Nephron progenitor cell (in vitro differentiated cells): ENCODE results near the gene AVPR1A.
"Not testable (repeated sequence)": the region's sequence is repeated elsewhere in the genome, so short reads cannot be mapped to it uniquely, and the experiment has no call there.

Source experiments
- DNase-seq: peaks from one replicate; pipeline ENCODE4 v3.0.0; 2021
- H3K27ac Mint-ChIP-seq: 2 replicates; pipeline ENCODE4 v1.8.0; 2021; ENCODE audit warnings: mild to moderate bottlenecking, moderate library complexity, mixed read lengths
- H3K27me3 Mint-ChIP-seq: 2 replicates; pipeline ENCODE4 v1.8.0; 2021; ENCODE audit warnings: mild to moderate bottlenecking, low read depth, mixed read lengths; ENCODE audit not compliant: poor library complexity
- H3K36me3 Mint-ChIP-seq: 2 replicates; pipeline ENCODE4 v1.8.0; 2021; ENCODE audit warnings: low read depth, mixed read lengths
- H3K4me1 Mint-ChIP-seq: 2 replicates; pipeline ENCODE4 v1.8.0; 2021; ENCODE audit warnings: mixed read lengths
- H3K4me3 Mint-ChIP-seq: 2 replicates; pipeline ENCODE4 v1.8.0; 2021; ENCODE audit warnings: mild to moderate bottlenecking, moderate library complexity, mixed read lengths
- H3K9me3 Mint-ChIP-seq: 2 replicates; pipeline ENCODE4 v1.8.0; 2021; ENCODE audit warnings: mild to moderate bottlenecking, moderate library complexity, mixed read lengths
- TF ChIP-seq, protein P1 (sequence below): fragments of 200-600 bp; sonication (generic); IDR thresholded peaks from 2 replicates; pipeline ENCODE4 v1.5.0; 2021; ENCODE audit warnings: antibody characterized with exemption

The AVPR1A gene

DNA sequence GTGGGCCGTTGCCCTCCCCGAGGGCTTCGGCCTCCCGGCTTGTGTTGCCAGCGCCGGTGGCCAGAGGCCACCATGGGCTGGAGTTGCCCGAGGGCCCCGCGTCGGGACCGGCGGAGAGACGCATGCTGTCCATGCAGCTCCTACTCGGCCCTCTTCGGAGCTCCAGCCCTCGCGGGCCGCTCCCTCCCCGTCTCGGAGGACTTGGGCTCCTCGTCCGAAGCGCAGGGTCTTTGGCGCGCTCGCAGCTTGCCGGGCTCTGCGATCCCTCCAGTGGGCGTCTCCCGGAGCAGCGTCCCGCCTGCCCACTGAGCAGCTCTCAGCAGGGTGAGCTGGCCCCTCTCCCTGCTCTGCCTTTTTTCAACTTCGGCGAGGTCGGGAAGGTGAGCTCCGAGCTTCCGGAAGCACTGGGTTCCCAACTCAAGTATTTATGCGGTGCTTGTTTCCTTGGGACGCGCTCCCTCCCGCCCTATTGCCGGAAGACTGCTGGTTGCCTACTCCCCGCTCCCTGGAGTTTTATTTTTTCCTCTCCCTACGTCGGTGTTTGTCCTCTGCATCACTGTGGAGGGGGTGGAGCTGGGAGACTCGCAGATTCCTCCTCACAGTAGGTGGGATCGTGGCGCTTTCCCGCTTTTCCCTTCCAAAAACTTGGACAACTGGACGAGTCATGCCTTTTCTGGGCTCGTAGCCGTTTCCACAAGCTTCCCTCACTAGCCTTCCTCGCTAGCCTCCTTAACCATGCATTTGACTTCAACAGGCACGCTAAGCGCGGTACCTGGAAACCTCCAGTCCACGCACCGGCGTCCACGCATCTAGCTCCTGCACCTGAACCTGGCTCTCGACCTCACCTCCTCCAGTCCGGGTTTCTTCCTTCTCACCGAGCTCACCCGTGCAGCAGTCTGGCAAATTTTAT is at the start of gene AVPR1A:
Gene AVPR1A (minus strand): TSS at position 489 of the 910 bp plus-strand sequence. CDS start 365 bp downstream, at position 124.
- peaks cover 6% of the 10 kb centered on the region for H3K36me3 Mint-ChIP-seq
- TF ChIP-seq, protein P1, sequence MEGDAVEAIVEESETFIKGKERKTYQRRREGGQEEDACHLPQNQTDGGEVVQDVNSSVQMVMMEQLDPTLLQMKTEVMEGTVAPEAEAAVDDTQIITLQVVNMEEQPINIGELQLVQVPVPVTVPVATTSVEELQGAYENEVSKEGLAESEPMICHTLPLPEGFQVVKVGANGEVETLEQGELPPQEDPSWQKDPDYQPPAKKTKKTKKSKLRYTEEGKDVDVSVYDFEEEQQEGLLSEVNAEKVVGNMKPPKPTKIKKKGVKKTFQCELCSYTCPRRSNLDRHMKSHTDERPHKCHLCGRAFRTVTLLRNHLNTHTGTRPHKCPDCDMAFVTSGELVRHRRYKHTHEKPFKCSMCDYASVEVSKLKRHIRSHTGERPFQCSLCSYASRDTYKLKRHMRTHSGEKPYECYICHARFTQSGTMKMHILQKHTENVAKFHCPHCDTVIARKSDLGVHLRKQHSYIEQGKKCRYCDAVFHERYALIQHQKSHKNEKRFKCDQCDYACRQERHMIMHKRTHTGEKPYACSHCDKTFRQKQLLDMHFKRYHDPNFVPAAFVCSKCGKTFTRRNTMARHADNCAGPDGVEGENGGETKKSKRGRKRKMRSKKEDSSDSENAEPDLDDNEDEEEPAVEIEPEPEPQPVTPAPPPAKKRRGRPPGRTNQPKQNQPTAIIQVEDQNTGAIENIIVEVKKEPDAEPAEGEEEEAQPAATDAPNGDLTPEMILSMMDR = no peak
- DNase-seq = peak; percentile 68
- peak within 1 kb of the TSS; percentile 89 for H3K4me3 Mint-ChIP-seq
- peaks cover 14% of the 10 kb centered on the region for H3K9me3 Mint-ChIP-seq
- H3K27me3 Mint-ChIP-seq = peaks cover 70% of the 10 kb centered on the region
- no peak within 1 kb of the TSS for H3K27ac Mint-ChIP-seq
- H3K4me1 Mint-ChIP-seq = peaks cover 21% of the 10 kb centered on the region

DNA sequence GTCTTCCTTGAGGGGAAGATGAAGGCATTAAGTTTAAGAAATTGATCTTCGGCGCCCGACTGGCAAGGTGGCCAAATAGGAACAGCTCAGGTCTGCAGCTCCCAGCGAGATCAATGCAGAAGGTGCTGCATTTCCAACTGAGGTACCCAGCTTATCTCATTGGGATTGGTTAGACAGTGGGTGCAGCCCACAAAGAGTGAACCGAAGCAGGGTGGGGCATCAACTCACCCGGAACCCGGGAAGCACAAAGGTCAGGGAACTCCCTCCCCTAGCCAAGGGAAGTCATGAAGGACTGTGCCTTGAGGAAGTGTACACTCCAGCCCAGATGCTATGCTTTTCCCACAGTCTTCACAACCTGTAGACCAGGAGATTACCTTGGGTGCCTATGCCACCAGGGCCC is 45.2 kb upstream of the AVPR1A start:
- DNase-seq = no peak
- H3K27ac Mint-ChIP-seq = no peak overlapping the region
- H3K9me3 Mint-ChIP-seq = no peaks in the 10 kb centered on the region
- H3K4me3 Mint-ChIP-seq = no peak overlapping the region
- no peaks in the 10 kb centered on the region for H3K36me3 Mint-ChIP-seq
- H3K27me3 Mint-ChIP-seq = peaks cover 16% of the 10 kb centered on the region
- no peaks in the 10 kb centered on the region for H3K4me1 Mint-ChIP-seq
- TF ChIP-seq, protein P1 = no peak

DNA sequence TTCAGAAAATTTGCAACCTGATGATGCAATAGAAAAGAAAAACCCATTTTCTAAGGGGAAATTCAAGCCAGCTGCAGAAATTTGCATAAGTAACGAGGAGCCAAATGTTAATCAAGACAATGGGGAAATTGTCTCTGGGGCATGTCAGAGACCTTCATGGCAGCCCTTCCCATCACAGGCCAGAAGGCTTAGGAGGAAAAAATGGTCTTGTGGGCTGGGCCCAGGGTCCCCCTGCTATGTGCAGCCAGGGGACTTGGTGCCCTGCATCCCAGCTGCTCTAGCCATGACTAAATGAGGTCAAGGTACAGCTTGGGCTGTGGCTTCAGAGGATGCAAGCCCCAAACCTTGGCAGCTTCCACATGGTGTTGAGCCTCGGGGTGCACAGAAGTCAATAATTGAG is 28.2 kb upstream of the AVPR1A start:
- TF ChIP-seq, protein P1 = no peak
- H3K36me3 Mint-ChIP-seq = no peaks in the 10 kb centered on the region
- H3K27ac Mint-ChIP-seq = no peak overlapping the region
- no peaks in the 10 kb centered on the region for H3K27me3 Mint-ChIP-seq
- no peak overlapping the region for H3K4me3 Mint-ChIP-seq
- peaks cover 55% of the 10 kb centered on the region for H3K9me3 Mint-ChIP-seq
- DNase-seq = no peak
- H3K4me1 Mint-ChIP-seq = no peaks in the 10 kb centered on the region

DNA sequence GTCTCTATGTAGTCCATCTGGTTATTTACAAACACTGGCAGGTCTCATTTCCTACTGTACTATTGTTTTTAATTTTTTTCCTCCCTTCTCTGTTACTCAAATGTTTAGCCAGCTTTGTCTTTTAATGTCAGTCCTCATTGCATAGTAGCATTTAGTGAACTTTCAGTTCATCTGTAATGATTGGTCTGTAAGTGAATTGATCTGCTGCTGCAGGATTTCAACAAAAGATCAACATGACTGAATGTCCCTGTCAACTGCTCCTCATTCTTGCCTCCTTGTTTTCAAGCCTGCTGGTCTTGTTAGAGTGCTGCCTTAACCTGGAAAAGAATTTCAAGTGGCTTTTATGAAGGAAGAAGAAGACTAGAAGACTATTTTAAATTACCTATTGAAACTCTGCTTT is 19.3 kb upstream of the AVPR1A start:
- Mint-ChIP-seq H3K9me3 (peaks cover 14% of the 10 kb centered on the region), H3K36me3 (no peaks in the 10 kb centered on the region), H3K4me3 (no peak overlapping the region), H3K27ac (no peak overlapping the region), H3K4me1 (no peaks in the 10 kb centered on the region), H3K27me3 (peaks cover 2% of the 10 kb centered on the region)
- TF ChIP-seq, protein P1 = no peak
- DNase-seq = no peak

DNA sequence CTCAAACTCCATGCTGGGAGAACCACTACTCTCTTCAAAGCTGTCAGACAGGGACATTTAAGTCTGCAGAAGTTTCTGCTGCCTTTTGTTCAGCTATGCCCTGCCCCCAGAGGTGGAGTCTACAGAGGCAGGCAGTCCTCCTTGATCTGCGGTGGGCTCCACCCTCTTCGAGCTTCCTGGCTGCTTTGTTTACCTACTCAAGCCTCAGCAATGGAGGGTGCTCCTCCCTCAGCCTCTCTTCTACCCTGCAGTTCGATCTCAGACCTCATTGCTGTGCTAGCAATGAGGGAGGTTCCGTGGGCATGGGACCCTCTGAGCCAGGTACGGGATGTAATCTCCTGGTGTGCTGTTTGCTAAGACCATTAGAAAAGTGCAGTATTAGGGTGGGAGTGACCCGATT is 16.7 kb upstream of the AVPR1A start:
- not testable (repeated sequence) for H3K4me3 Mint-ChIP-seq, H3K36me3 Mint-ChIP-seq, H3K27ac Mint-ChIP-seq, DNase-seq, H3K27me3 Mint-ChIP-seq, H3K4me1 Mint-ChIP-seq
- H3K9me3 Mint-ChIP-seq = peaks cover 11% of the 10 kb centered on the region

DNA sequence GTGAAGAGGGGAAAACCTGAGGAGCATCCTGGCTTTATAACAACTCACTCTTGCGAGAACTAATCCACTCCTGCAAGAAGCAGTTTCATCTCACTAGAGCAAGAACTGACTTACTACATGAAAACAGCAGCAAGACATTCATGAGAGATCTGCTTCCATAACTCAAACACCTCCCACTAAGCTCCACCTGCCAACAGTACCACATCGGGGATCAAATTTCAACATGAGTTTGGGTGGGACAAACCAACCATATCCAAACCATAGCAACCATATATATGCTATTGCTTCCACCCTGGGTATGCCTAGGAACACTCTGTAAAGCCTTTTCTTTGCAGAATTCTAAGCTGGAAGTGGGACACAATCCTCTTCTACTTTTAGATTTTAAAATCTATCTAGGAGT is 13.9 kb upstream of the AVPR1A start:
- Mint-ChIP-seq H3K27me3 (peaks cover 3% of the 10 kb centered on the region), H3K4me3 (no peak overlapping the region), H3K36me3 (no peaks in the 10 kb centered on the region), H3K9me3 (peaks cover 11% of the 10 kb centered on the region), H3K27ac (no peak overlapping the region), H3K4me1 (no peaks in the 10 kb centered on the region)
- TF ChIP-seq, protein P1 = no peak
- DNase-seq = no peak
